Measurements from ENCODE around the gene CHRNA9.

DNA sequence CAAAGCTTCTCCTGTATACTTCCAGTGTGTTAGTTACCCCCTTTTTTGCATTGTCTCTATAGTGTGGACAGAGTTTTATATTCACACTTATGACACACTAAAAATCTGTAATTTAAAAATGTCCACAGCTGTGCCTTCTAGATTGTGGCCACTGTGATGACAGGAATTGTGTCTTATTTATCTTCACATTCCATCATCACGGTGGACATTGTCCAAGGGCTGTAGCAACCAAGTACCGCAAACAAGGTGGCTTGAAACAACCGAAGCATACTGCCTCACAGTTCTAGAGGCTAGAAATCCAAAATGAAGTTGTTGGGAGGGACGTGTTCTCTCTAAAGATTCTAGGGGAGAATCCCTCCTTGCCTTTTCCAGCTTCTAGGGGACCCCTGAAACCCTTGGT is 32.3 kb downstream of the CHRNA9 start:
- no peak for TF ChIP-seq POLR2A (IDR thresholded peaks at IDR 0.05; ENCODE audit: low read depth, low read length)
- TF ChIP-seq TAF1 (IDR thresholded peaks at IDR 0.05; ENCODE audit: borderline replicate concordance, low read depth, low read length) = no peak
- no peak for TF ChIP-seq POLR2AphosphoS5 (IDR thresholded peaks at IDR 0.05; ENCODE audit: low read depth, low read length)

Data from GM12892 (cell line).